Measurements from ENCODE around the gene FGFRL1.

FGFRL1 gene

GRCh38 chr4:1061760-1062159, 50.3 kb downstream of the FGFRL1 start:
- no peak for TF ChIP-seq SIN3A (IDR thresholded peaks at IDR 0.05; ENCODE audit: borderline replicate concordance, insufficient read depth, low read length)

GRCh38 chr4:1062419-1062818, 51.0 kb downstream of the FGFRL1 start:
- TF ChIP-seq REST (IDR thresholded peaks at IDR 0.05; ENCODE audit: insufficient read depth in 1 of 2, low read depth in 2 of 2, low read length in 2 of 2) (no peak), POLR2AphosphoS5 (IDR thresholded peaks at IDR 0.05; ENCODE audit: low read depth, low read length) (no peak), FOXP2 (optimal IDR thresholded peaks at IDR 0.05; ENCODE audit: borderline replicate concordance, extremely low read depth, extremely low read length, insufficient read depth) (no peak), SIN3A (IDR thresholded peaks at IDR 0.05; ENCODE audit: borderline replicate concordance, insufficient read depth, low read length) (no peak), TAF1 (IDR thresholded peaks at IDR 0.05; ENCODE audit: borderline replicate concordance, insufficient read depth, low read length) (no peak)

- TF ChIP-seq FOXP2 (optimal IDR thresholded peaks at IDR 0.05; ENCODE audit: borderline replicate concordance, extremely low read depth, extremely low read length, insufficient read depth): no peak
- no peak for TF ChIP-seq SIN3A (IDR thresholded peaks at IDR 0.05; ENCODE audit: borderline replicate concordance, insufficient read depth, low read length)
- TF ChIP-seq REST (IDR thresholded peaks at IDR 0.05; ENCODE audit: insufficient read depth in 1 of 2, low read depth in 2 of 2, low read length in 2 of 2): no peak
- TF ChIP-seq TAF1 (IDR thresholded peaks at IDR 0.05; ENCODE audit: borderline replicate concordance, insufficient read depth, low read length): no peak
- TF ChIP-seq POLR2AphosphoS5 (IDR thresholded peaks at IDR 0.05; ENCODE audit: low read depth, low read length): no peak
Observed at GRCh38 chr4:1065732-1066131, 54.3 kb downstream of the FGFRL1 start.

GRCh38 chr4:1069394-1069793, 58.0 kb downstream of the FGFRL1 start:
- TF ChIP-seq TAF1 (IDR thresholded peaks at IDR 0.05; ENCODE audit: borderline replicate concordance, insufficient read depth, low read length) (no peak), POLR2AphosphoS5 (IDR thresholded peaks at IDR 0.05; ENCODE audit: low read depth, low read length) (no peak), SIN3A (IDR thresholded peaks at IDR 0.05; ENCODE audit: borderline replicate concordance, insufficient read depth, low read length) (no peak), FOXP2 (optimal IDR thresholded peaks at IDR 0.05; ENCODE audit: borderline replicate concordance, extremely low read depth, extremely low read length, insufficient read depth) (no peak), REST (IDR thresholded peaks at IDR 0.05; ENCODE audit: insufficient read depth in 1 of 2, low read depth in 2 of 2, low read length in 2 of 2) (no peak)

- TF ChIP-seq FOXP2 (optimal IDR thresholded peaks at IDR 0.05; ENCODE audit: borderline replicate concordance, extremely low read depth, extremely low read length, insufficient read depth) (no peak), POLR2AphosphoS5 (IDR thresholded peaks at IDR 0.05; ENCODE audit: low read depth, low read length) (no peak), SIN3A (IDR thresholded peaks at IDR 0.05; ENCODE audit: borderline replicate concordance, insufficient read depth, low read length) (no peak), REST (IDR thresholded peaks at IDR 0.05; ENCODE audit: insufficient read depth in 1 of 2, low read depth in 2 of 2, low read length in 2 of 2) (no peak), TAF1 (IDR thresholded peaks at IDR 0.05; ENCODE audit: borderline replicate concordance, insufficient read depth, low read length) (no peak)
Observed at GRCh38 chr4:1072830-1073446, 61.5 kb downstream of the FGFRL1 start.
